Left ventricle myocardium superior (tissue), 1 donor: Measurements from ENCODE around the gene APOL4. TPM values are rescaled to one million over a fixed set of nuclear protein-coding genes. Genes with fewer than 3 reads are reported as not detected.
"Not testable (repeated sequence)": the region's sequence is repeated elsewhere in the genome, so short reads cannot be mapped to it uniquely, and the experiment has no call there.

ENCODE experiments used
- ATAC-seq: fragments of 200-7000 bp; cut with Tn5 transposase; one replicate; pipeline ENCODE4 v1.9.1; 2020; ENCODE audit warnings: mild to moderate bottlenecking, moderate library complexity
- DNase-seq: peaks from one replicate; pipeline ENCODE4 v3.0.0-alpha.2; 2020
- intact Hi-C: fragments of 100-400 bp; cut with micrococcal nuclease; formaldehyde crosslinking; loops from one replicate; pipeline ENCODE4 v1.11.0; 2022
- total RNA-seq: library from RNA; stranded (reverse); fragmentation: NEBNext Ultra II Directional; extraction: Animal tissue kit (Norgen Biotek cat#: 25700); gene quantifications from one replicate; pipeline ENCODE4 v1.2.1, GENCODE V29; 2021
- donor health status: DM: no; HTN: yes; CAD: no; lungs with severe emphysema.

Gene APOL4
- total RNA-seq, 1 donor from 2014 or later, result 3.8 TPM

DNA sequence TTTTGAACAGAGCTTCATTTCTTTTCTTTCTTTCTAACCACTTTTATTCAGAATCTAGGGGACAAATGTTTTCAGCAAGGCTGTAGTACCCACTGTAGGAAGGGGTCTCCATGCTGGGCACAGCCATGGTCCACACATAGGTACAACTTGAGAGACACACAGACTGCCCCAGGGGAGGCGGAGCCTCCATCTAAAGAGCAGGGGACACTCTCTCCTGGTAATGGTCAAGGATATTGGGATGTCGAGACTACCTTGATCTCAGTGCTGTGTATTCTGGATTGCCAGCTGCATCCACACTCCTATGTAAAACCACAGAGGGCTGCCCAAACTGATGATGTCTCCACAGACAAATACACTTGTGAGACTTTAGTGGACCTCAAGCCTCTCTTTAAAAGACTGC, 38.1 kb downstream of the APOL4 start:
- intact Hi-C loops, result no loop called here

DNA sequence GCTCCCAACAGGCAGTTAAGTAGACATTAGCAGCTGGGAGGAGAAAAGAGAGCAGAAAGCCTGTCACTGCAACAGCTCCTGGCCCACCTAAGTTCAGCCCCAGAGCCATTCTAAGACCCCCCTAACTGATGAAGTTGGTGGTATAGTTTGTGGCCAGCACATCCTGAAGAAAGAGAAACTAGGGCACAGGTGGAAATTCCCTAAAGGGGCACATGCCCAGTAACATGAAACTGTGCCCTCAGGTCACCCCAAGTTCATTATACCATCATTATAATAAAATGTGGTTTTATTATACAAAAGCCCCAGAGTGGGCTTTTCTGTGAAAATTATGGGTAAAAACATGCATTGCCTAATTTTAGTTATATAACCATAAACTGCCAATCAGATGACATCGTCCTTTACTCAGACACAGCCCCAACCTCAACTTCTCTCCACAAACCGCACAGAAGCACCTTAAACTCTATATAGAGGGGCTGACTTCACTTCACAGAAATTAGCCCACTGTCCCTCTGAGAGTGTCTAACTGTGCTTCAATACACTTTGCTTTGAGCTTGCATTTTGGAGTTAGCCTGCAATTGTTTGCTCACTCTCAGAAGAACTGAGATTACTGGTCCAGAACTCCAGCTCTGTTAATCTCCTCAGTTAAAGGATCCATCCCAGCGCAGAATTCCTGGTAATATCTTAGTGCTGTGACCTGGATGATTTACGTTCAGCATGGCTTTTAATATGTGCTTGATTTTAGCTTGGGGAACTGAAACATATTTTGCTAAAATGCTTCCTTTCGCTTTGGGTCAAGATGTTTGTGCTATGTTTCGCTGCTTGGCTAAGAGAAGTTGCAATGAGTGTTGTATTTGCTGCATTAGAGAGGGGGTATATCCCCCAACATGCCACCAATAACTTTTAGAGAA, 39.2 kb downstream of the APOL4 start:
- no peak for ATAC-seq
- intact Hi-C loops, result no loop called here
- DNase-seq, result no peak

More for the DNA sequence above, 38.1 kb downstream of the APOL4 start:
- DNase-seq, result no peak
- ATAC-seq, result no peak

DNA sequence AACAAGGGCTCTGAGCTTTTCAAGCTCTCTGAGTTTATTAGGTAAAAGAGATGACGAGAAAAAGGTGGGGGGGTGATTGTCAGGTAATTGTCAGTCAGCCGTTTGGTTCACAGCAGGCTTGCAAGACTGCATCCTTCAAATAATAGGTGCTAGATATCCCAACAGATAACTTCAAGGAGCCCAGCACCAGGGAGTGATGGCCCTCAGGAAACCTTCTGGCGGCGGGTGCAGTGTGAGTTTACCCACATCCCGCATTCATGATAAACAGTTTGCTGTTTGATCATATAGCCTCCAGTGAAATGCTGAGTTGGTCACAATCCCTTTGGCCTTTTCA, 39.8 kb downstream of the APOL4 start:
- intact Hi-C loops, ATAC-seq, DNase-seq: not testable (repeated sequence)

DNA sequence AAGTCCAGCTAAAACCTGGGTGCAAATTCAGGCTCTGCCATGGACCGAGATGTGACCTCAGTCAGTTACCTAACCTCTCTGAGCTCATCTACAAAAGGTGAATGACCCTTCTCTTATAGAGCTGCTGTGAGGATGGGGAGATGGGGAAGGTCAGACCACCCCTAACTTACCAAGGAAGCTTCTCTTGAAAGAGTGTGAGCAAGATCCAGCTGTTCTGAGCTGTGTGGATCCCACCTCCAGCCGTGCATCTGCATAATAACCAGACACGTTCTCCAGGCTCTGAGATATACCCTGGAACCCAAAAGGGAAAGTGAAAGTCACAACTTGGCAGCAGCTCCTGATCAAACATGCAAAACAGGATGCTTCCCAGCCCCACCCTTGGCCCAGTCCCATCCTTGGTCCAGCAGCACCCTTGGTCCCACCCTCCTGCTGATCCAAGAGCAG, 41.1 kb downstream of the APOL4 start, which contains the start of gene APOL3:
APOL3 (minus strand) TSS at position 257 of the 444 bp plus-strand sequence. CDS start 11,700 bp downstream, outside the sequence.
- intact Hi-C loops, result no loop called here
- ATAC-seq, result peak; percentile 74

DNA sequence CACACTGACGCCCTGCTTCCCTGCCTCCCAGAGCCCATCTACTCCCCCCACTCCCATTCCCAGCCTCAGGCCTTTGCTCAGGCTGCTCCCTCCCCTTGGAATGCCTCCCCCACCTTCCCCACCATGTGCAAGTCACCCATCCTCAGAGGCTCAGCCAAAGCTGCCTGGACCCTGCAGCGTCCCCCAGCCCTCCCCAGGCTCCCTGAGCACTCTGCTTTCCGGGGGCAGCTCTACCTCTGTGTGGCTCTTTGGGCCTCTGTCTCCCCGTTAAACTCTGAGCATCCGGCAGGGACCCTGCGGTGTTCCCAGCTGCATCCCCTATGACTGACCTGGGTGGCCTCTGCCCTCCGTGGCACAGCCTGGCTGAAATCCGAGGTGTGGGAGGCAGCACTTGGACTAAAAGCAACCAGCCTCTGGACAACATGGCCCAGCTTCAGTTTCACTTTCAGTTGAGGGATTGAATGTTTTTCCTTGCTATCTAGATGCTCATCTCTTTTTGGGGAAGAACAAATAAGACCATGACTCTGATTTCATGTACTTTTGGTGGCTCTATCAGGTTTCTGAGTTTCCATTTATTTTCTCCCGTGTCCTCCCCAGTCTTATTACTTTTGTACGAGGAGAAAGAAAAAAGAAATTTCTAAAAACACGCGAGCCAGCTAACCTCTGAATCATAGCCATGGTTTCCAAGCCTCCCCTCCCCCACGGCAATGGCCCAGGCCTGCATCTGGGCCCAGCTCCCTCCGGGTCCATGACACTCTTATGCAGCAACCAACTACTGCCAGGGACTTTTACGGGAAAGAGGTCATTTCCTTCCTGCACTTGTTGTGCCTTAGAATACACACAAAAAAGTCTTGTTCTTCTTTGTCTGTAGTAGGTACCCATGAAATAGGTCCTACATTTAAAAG, 44.8 kb downstream of the APOL4 start:
- ATAC-seq (peak; percentile 79), DNase-seq (peak; percentile 89)
- intact Hi-C loops, result no loop called here

More for the DNA sequence above, 41.1 kb downstream of the APOL4 start, which contains the start of gene APOL3:
- peak; percentile 85 for DNase-seq

DNA sequence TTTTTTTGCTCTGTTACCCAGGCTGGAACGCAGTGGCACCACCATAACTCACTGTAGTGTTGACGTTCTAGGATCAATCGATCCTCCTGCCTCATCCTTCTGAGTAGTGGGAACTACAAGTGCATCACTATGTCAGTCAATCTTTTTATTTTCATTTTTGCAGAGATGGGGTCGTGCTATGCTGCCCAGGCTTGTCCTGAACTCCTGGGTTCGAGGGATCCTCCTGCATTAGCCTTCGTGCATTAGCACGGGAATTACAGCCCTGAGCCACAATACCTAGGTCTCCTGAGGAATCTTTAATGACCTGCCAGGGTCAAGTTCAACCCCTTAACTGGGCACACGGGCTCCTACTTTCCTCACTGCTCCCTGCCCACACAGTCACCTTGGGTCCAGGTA, 45.5 kb downstream of the APOL4 start:
- intact Hi-C loops, result no loop called here
- DNase-seq (no peak), ATAC-seq (no peak)

DNA sequence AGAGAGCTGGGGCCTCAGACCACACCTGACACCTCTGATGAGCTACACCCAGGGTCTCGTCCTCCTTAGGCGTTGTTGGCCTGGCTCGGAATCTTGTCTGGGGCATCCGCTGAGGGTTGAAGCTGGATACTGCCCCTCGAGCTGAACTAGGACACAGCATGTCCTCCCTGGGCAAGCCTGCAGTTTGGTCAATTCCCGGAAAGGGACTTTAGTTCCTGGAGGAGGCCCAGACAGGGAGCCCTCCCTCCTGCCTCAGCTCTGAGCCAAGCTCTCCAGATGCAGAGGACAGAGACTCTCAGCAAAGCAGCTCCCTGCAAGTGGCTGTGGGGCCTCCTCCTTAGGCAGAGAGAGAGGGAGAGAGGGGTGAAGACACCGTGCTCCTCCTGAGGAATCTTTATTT, 45.9 kb downstream of the APOL4 start:
- ATAC-seq (peak; percentile 83), DNase-seq (peak; percentile 74)
- intact Hi-C loops, result no loop called here

DNA sequence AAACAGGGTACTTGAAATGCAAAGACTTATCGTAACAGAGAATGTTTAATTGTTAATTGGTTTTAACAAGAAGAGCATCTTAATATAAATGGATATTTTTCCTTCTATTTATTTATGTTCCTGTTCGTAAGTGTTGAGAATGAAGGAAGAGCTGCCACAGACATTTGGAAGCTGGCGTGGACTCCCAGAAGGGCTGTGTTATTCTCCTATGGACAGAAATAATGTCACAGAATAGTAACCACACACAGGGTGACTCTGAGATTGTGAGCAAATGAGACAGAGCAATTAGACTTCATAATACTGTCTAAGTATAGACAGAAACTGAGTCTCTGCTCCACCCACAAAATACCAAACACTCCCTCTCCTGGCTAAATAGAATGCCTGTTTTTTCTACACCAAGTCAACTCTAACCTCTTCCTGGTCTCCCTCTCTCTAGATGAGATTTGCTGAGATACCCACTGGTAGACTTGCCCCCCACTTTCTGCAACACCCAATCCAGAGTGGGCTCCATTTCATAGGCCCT, 47.1 kb downstream of the APOL4 start:
- DNase-seq, result no peak
- intact Hi-C loops, result no loop called here
- ATAC-seq, result no peak

DNA sequence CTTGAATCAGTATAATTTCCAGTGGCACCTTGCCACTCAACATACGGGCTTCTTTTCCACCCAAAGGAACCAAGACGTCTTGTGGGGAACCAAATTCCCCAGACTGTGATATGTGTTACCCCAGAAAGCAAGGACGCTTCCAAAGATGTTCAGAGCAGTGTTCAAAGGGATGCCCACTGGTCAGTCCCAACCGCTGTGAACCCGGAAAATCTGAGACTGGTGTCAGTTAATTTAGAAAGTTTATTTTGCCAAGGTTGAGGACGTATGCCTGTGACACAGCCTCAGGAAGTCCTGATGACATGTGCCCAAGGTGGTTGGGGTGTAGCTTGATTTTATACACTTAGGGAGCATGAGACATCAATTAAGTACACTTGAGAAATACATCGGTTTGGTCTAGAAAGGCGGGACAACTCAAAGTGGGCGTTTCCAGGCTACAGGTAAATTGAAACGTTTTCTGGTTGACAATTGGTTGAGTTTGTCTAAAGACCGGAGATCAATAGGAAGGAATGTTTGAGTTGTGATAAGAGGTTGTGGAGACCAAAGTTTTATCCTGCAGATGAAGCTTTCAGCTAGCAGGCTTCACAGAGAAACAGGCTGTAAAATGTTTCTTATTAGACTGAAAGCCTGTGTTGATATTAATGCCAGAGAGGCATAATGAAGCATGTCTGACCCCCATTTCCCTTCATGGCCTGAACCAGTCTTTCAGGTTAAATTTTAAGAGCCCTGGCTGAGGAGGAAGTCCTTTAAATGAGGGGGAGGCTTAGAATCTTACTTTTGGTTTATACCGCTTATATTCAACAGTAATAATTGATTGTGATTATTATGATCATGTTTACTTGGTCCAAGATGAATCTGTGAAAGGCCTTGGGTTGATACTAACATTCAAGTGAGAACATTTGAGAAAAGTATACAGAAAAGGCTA, 47.8 kb downstream of the APOL4 start:
- no peak for DNase-seq
- intact Hi-C loops, result no loop called here
- no peak for ATAC-seq

DNA sequence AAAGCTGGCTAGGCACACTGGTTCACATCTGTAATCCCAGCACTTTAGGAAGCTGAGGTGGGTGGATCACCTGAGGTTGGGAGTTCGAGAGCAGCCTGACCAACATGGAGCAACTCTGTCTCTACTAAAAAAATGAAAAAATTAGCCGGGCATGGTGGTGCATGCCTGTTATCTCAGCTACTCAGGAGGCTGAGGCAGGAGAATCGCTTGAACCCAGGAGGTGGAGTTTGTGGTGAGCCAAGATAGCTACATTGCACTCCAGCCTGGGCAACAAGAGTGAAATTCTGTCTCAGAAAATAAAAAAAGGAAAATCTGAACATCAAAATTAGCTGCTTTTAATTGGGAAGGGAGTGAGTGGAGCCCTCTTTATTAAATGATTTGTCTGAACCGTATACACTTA, 48.8 kb downstream of the APOL4 start:
- DNase-seq, ATAC-seq: not testable (repeated sequence)

DNA sequence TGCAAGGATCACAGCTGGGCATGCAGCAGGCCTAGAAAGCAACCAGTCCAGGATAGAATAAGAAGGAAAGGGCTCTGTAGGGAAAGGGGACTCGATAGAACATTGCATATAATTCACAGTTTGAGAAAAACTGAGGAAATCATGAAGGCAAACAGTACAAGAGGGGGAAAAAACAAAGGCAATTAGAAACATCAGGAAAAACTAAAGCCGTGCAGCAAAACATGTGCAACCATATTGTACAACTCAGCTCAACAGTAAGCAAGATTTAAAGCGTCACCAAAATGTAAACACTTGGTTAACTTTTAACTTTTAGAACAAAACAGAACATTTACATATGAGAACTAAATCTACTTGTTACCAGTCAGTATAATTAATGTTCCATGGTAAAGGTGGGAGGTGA, 49.5 kb downstream of the APOL4 start:
- intact Hi-C loops, result no loop called here
- ATAC-seq, result no peak
- no peak for DNase-seq

More for the DNA sequence above, 48.8 kb downstream of the APOL4 start:
- intact Hi-C loops, result not testable (repeated sequence)

DNA sequence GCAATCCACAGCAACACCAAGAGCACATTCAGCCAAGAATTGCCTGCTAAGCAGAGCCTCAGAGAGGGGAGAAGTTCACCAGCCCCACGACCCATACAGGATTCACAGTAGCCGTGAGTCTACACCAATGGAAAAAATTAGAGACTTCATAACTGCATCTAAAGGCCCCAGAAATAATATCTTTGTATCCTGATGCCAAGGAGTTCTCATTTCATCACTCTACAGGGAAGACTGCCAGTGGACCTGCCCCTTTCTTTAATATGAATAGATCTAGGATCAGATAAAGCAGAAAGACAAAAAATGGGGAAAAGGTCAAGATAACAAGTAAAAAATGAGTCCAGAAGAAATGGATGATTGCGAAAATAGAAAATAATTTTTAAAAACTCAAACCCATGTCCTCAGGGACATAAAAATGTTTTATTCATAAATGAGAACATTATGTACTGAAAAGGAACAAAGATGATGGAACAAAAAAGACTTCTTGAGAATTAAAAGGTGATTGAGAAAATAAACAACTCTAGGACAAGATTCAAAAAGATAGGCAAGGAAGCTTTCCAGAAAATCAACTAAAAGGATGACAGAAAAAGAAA, 50.5 kb downstream of the APOL4 start:
- intact Hi-C loops, result no loop called here
- DNase-seq (no peak), ATAC-seq (peak; percentile 16)

DNA sequence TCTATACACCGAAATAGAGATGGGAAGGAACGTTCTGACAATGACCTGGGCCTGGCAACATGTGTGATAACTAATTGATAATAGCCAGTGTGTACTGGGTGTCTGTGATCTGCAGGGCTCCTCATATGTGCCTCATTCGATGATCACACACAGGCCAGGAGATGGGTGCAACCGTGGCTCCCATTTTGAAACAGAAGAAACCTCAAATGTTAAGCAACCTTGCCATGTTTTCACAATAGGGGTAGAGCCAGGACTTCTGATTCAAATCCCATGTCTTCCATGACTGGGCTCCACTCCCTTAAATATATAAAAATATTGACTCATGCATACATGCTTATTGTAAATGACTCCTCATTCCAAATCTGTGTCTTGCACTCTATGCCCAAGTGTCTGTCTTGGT, 52.2 kb downstream of the APOL4 start:
- ATAC-seq (no peak), DNase-seq (no peak)
- intact Hi-C loops, result no loop called here

DNA sequence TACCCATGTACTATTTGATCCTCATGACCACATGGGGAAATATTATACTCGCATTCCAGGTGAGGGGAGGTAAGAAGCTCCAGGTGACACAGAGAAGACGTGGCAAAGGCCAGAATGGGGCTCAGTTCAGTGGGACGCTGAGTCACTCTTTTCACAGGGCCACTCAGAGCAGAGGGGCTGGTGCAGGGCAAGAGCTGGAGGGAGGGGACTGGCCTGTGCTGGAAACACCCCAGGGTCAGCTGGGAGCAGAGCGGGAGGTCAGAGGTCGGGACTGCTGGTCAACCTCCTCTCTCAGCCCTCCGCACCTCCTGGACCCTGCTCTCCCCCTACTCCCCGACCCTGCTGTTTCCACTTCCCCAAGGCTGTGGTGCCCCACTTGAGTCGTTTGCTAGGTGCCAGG, 53.2 kb downstream of the APOL4 start:
- DNase-seq (no peak), ATAC-seq (no peak)
- intact Hi-C loops, result no loop called here

DNA sequence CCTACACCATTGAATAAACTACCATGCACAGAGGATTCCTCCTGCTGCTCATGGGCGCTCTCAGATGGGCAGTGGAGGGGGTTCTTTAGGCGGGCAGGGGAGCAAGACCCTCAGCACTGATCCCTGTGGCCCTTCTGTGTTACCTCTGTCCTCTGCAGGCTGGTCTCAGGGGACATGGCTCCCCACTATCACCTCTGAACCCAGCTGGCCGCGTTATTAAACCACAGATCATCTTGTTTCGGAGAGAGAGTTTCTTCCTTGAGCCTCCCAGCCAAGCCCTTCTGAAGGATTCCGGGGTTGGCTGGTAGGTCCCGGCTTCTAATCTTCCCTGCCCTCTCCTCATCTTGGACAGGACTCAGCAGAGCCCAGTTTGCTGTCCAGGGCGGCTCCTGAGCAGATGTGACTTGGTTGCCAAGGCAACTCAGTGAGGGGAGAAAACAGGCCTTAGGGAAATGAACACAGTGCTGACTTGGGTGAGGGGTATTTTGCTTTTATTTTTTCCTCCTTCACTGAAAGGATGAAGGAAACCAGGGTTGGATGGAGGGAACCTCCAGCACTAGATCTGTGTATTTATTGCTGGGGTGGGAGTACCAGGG, 54.3 kb downstream of the APOL4 start:
- no peak for DNase-seq
- intact Hi-C loops, result no loop called here
- no peak for ATAC-seq

DNA sequence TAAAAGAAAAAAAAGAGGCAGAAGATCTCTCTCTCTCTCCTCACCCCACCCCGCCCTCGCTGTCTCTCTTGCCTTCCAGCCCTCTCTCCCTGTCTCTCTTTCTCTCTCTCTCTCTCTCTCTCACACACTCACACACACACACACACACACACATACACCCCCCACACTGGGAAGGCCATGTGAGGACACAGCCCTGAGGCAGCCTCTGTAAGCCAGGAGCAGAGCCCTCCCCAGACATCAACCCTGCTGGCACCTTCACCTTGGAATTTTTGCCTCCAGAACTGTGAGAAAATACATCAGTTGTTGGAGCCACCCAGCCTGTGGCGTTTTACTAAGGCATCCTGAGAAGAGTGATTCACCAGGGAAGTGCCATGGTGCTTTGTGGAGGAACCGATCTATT, 55.7 kb downstream of the APOL4 start:
- intact Hi-C loops, result no loop called here
- peak; percentile 26 for ATAC-seq
- no peak for DNase-seq

DNA sequence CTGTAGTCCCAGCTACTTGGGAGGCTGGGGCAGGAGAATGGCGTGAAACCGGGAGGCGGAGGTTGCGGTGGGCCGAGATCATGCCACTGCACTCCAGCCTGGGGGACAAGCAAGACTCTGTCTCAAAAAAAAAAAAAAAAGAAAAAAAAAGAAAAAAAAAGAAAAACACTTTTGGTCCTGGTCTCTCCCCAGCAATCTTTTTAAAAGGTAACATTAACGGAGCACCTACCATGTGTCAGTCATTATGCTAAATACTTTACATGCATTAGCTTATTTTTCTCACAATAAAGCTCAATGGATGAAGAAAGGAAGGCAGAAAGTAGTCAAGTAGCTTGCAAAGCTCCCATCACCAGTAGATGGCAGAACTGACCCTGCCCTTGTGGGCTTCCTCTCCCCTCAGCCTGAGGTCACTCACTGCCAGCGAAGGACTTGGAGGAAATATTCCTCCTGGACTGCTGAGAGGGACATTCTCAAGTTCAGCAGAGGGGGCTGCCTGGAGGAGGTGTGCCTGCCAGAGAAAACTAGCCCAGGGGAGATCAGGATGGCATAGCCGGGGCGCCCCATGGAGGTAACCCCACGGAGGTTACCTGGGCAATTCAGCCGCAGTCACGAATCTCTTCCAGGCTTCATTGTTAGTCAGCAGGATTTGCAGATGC, 56.6 kb downstream of the APOL4 start:
- DNase-seq (peak; percentile 65), ATAC-seq (peak; percentile 87)
- intact Hi-C loops, result no loop called here
